CD4-positive, alpha-beta memory T cell (primary cell): Measurements from ENCODE around the gene MARCHF5. TPM values are rescaled to one million over a fixed set of nuclear protein-coding genes. Genes with fewer than 3 reads are reported as not detected.
A peak's percentile ranks its signal among the peaks of the same experiment; 100 is the strongest.

Experiments used
- CTCF ChIA-PET: fragments of 350-600 bp; sonication (Branson Sonifier 250); formaldehyde crosslinking; loops from one replicate; lab custom pipeline; 2021; ENCODE audit warnings: inconsistent platforms; ENCODE audit not compliant: partially characterized antibody; lab: Charles Lee
- POLR2A ChIA-PET: fragments of 350-600 bp; sonication (Branson Sonifier 250); formaldehyde crosslinking; loops from one replicate; lab custom pipeline; 2021; ENCODE audit not compliant: partially characterized antibody; lab: Charles Lee
- DNase-seq, 5 donors: peaks; one replicate each; pipeline versions ENCODE4 v3.0.0 to v3.0.0-alpha.2; 2020 to 2022; ENCODE audit warnings: mixed read lengths in 1 of 5
- H3K27ac ChIP-seq: one replicate; pipeline ENCODE4 v1.7.0; 2013; ENCODE audit warnings: low read depth, low read length
- H3K27me3 ChIP-seq: 2 replicates; pipeline ENCODE4 v1.7.0; 2013; ENCODE audit warnings: mild to moderate bottlenecking, low read length, moderate library complexity; ENCODE audit not compliant: insufficient read depth
- H3K36me3 ChIP-seq: 2 replicates; pipeline ENCODE4 v1.7.0; 2013; ENCODE audit warnings: mild to moderate bottlenecking, low read length, moderate library complexity; ENCODE audit not compliant: insufficient read depth
- H3K4me1 ChIP-seq: 2 replicates; pipeline ENCODE4 v1.7.0; 2013; ENCODE audit warnings: mild to moderate bottlenecking, low read length, moderate library complexity; ENCODE audit not compliant: insufficient read depth
- H3K4me3 ChIP-seq, 2 donors: one replicate each; pipeline ENCODE4 v1.7.0; 2013; ENCODE audit warnings: low read length in 2 of 2, mild to moderate bottlenecking in 1 of 2
- H3K9me3 ChIP-seq, 2 donors: one replicate each; pipeline ENCODE4 v1.7.0; 2013; ENCODE audit warnings: low read length in 2 of 2, control low read depth in 1 of 2; ENCODE audit not compliant: control insufficient read depth in 1 of 2
- H3K27ac Mint-ChIP-seq, 7 donors: one replicate each; pipeline ENCODE4 v1.8.0; 2020 to 2021; ENCODE audit warnings: mixed read lengths in 7 of 7, mild to moderate bottlenecking in 6 of 7, inconsistent platforms in 3 of 7, moderate library complexity in 3 of 7
- H3K27me3 Mint-ChIP-seq, 2 donors: one replicate each; pipeline ENCODE4 v1.8.0; 2020 to 2021; ENCODE audit warnings: mixed read lengths in 2 of 2
- H3K36me3 Mint-ChIP-seq, 2 donors: one replicate each; pipeline ENCODE4 v1.8.0; 2020 to 2021; ENCODE audit warnings: mixed read lengths in 2 of 2, inconsistent platforms in 1 of 2, mild to moderate bottlenecking in 1 of 2
- H3K4me1 Mint-ChIP-seq, 4 donors: one replicate each; pipeline ENCODE4 v1.8.0; 2020 to 2021; ENCODE audit warnings: mixed read lengths in 4 of 4, mild to moderate bottlenecking in 1 of 4
- H3K4me3 Mint-ChIP-seq, 8 donors: one replicate each; pipeline ENCODE4 v1.8.0; 2020 to 2021; ENCODE audit warnings: mixed read lengths in 8 of 8, mild to moderate bottlenecking in 7 of 8, moderate library complexity in 6 of 8, inconsistent platforms in 3 of 8
- H3K9me3 Mint-ChIP-seq, 8 donors: one replicate each; pipeline ENCODE4 v1.8.0; 2020 to 2021; ENCODE audit warnings: mixed read lengths in 8 of 8, mild to moderate bottlenecking in 5 of 8, inconsistent platforms in 3 of 8, moderate library complexity in 1 of 8
- intact Hi-C: fragments of 100-400 bp; cut with micrococcal nuclease; formaldehyde crosslinking; loops from one replicate; pipeline ENCODE4 v1.15.1; 2023
- polyA plus RNA-seq, 2 donors: library from polyadenylated mRNA; unstranded; fragments of 300-500 nt; fragmentation: Illumina TruSeq; gene quantifications; one replicate each; pipeline ENCODE4 v1.2.3, GENCODE V29; 2021
- total RNA-seq, 2 experiments: library from RNA; stranded (reverse); gene quantifications; one replicate each; pipeline ENCODE4 v1.2.3, GENCODE V29; 2021

MARCHF5 gene
- total and polyA plus RNA-seq, 4 experiments from 2014 or later = 26.7 to 40.8 (median 34.7) TPM

DNA sequence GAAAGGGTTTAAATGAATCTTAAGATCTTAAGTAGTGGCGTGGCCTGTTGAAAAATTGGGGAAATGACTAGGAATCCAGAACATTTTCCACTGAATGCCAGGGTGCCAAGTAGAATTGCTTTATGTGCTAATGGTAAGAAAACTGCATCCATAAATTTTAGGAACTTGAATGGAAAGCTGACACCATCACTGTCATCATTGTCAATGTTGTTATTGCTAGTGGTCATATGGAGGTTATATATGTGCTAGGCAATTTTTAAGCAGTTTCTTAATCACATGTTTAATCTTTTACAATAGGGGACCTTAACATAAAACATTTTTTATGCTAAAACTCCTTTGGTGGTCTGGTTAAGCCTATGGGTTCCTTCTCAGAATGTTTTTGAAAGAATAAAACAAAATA is 13.1 kb downstream of the MARCHF5 start:
- ChIA-PET POLR2A (no interaction called here), CTCF (interaction anchor here (1.1 to 1.7 kb wide), 5 partner anchors 9 to 229 kb away, joined by 3 to 7 read pairs (median 4); partner anchors contain the start of genes CPEB3 and MARCHF5)
- H3K27me3 ChIP-seq = no peaks in the 10 kb centered on the region
- no peak overlapping the region for H3K27ac Mint-ChIP-seq
- H3K36me3 ChIP-seq = no peaks in the 10 kb centered on the region
- H3K9me3 ChIP-seq = no peaks in the 10 kb centered on the region
- peaks cover 5 to 28% of the 10 kb centered on the region in 2 donors for H3K36me3 Mint-ChIP-seq
- H3K27me3 Mint-ChIP-seq = no peaks in the 10 kb centered on the region
- no peak overlapping the region for H3K4me3 Mint-ChIP-seq
- H3K4me1 Mint-ChIP-seq = peaks cover 32 to 68% (median 45%) of the 10 kb centered on the region in 4 donors
- intact Hi-C loops = no loop called here
- H3K4me3 ChIP-seq = no peak overlapping the region
- no peak overlapping the region for H3K27ac ChIP-seq
- H3K4me1 ChIP-seq = peaks cover 9% of the 10 kb centered on the region
- H3K9me3 Mint-ChIP-seq = peaks cover 0 to 2% (median 0%) of the 10 kb centered on the region in 8 donors
- no peak for DNase-seq

DNA sequence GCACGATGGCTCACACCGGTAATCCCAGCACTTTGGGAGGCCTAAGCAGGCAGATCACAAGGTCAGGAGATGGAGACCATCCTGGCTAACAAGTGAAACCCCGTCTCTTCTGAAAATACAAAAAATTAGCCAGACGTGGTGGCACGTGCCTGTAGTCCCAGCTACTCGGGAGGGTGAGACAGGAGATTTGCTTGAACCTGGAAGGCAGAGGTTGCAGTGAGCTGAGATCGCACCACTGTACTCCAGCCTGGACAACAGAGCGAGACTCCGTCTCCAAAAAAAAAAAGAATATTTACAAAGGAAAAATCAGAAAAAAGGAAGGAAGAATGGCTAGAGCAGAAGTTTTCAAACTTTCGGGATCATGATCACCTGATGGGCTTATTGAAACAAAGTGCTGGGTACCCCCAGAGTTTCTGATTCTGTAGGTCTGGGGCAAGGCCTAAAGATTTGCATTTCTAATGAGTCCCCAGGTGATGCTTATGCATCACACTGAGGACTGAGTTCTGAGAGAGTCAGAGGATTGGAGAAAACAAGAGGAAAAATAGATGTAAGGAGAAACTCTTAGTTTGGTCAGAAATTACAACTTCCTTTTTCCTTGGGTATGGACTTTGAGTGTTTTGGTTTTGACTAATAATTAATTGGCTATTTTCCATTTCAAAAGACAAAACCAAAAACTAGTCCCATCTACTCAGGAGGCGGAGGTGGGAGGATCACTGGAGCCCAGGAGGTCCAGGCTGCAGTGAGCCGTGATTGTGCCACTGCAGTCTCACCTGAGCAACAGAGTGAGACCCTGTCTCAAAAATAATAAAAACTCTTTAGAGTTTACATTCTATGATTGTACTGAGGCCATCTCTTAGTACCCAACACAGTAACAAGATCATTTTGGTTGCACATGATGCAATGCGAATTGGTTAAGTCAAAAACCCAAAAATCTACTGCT is 14.4 kb downstream of the MARCHF5 start:
- H3K4me1 Mint-ChIP-seq = peaks cover 28 to 60% (median 44%) of the 10 kb centered on the region in 4 donors
- Histone ChIP-seq H3K4me3 (no peak overlapping the region), H3K4me1 (peaks cover 8% of the 10 kb centered on the region), H3K36me3 (no peaks in the 10 kb centered on the region), H3K27me3 (no peaks in the 10 kb centered on the region), H3K9me3 (no peaks in the 10 kb centered on the region), H3K27ac (no peak overlapping the region)
- ChIA-PET POLR2A (no interaction called here), CTCF (interaction anchor here (1.3 to 1.5 kb wide), 2 partner anchors 14 to 61 kb away, joined by 3 to 7 read pairs; partner anchors contain the start of genes CPEB3 and MARCHF5)
- no peak overlapping the region for H3K27ac Mint-ChIP-seq
- intact Hi-C loops = no loop called here
- H3K4me3 Mint-ChIP-seq = no peak overlapping the region
- peaks cover 0 to 2% (median 0%) of the 10 kb centered on the region in 8 donors for H3K9me3 Mint-ChIP-seq
- peaks cover under 1 to 20% of the 10 kb centered on the region in 2 donors for H3K36me3 Mint-ChIP-seq
- no peak for DNase-seq
- H3K27me3 Mint-ChIP-seq = no peaks in the 10 kb centered on the region

DNA sequence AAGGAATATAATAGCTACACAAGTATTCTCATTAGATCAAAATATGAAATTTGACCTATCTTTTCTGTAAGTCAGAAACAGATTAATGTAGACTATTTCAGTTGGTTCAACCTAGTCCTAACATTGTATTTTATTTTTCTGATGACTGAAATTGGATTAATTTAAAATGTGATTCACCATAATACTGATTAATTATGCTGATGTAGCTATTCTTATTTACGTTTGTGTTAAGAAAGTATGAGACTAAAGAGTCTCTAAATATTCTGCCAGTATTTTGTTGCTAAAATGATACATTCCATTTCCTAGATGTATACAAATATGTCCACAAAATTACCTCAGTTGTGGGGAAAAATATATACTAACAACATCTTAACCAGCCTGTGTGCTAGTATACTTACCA is 18.3 kb downstream of the MARCHF5 start:
- H3K36me3 Mint-ChIP-seq = peaks cover 24 to 30% of the 10 kb centered on the region in 2 donors
- no peaks in the 10 kb centered on the region for H3K27me3 Mint-ChIP-seq
- peaks cover 0 to 2% (median 0%) of the 10 kb centered on the region in 8 donors for H3K9me3 Mint-ChIP-seq
- no peak overlapping the region for H3K27ac ChIP-seq
- H3K4me3 ChIP-seq = no peak overlapping the region
- H3K4me1 ChIP-seq = no peaks in the 10 kb centered on the region
- peaks cover 15 to 32% (median 21%) of the 10 kb centered on the region in 4 donors for H3K4me1 Mint-ChIP-seq
- H3K27me3 ChIP-seq = no peaks in the 10 kb centered on the region
- ChIA-PET CTCF (no interaction called here), POLR2A (no interaction called here)
- intact Hi-C loops = no loop called here
- no peak for DNase-seq
- no peaks in the 10 kb centered on the region for H3K36me3 ChIP-seq
- no peak overlapping the region for H3K27ac Mint-ChIP-seq
- no peaks in the 10 kb centered on the region for H3K9me3 ChIP-seq
- H3K4me3 Mint-ChIP-seq = no peak overlapping the region

DNA sequence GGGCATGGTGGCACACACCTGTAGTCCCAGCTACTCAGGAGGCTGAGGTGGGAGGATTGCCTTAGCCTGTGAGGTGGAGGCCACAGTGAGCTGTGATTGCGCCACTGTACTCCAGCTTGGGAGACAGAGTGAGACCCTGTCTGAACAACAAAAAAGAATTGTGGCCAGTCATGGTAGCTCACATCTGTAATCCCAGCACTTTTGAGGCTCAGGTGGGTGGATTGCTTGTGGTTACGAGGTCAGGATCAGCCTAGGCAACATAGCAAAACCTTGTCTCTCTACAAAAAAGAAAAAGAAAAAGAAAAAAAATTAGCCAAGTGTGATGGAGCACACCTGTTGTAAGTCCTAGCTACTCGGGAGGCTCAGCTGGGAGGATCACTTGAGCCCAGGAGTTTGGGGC is 22.8 kb downstream of the MARCHF5 start:
- POLR2A ChIA-PET = interaction anchor here (0.7 kb wide), 2 partner anchors 21 to 211 kb away, joined by 4 read pairs; no protein-coding TSS in a partner anchor
- no peaks in the 10 kb centered on the region for H3K36me3 ChIP-seq
- Mint-ChIP-seq H3K4me3 (no peak overlapping the region), H3K9me3 (peaks cover 0 to 2% (median 0%) of the 10 kb centered on the region in 8 donors), H3K27me3 (no peaks in the 10 kb centered on the region), H3K36me3 (peaks cover 45 to 46% of the 10 kb centered on the region in 2 donors), H3K4me1 (peaks cover 8 to 14% (median 13%) of the 10 kb centered on the region in 4 donors), H3K27ac (peak overlapping the region in 1 of 7 donors; percentile 46)
- intact Hi-C loops = no loop called here
- H3K4me1 ChIP-seq = no peaks in the 10 kb centered on the region
- no peak overlapping the region for H3K27ac ChIP-seq
- no peaks in the 10 kb centered on the region for H3K27me3 ChIP-seq
- H3K4me3 ChIP-seq = no peak overlapping the region
- DNase-seq = no peak
- no peaks in the 10 kb centered on the region for H3K9me3 ChIP-seq
- CTCF ChIA-PET = interaction anchor here (1.4 kb wide), 1 partner anchor 23 kb away, joined by 4 read pairs; the partner anchor contains the start of genes CPEB3 and MARCHF5

DNA sequence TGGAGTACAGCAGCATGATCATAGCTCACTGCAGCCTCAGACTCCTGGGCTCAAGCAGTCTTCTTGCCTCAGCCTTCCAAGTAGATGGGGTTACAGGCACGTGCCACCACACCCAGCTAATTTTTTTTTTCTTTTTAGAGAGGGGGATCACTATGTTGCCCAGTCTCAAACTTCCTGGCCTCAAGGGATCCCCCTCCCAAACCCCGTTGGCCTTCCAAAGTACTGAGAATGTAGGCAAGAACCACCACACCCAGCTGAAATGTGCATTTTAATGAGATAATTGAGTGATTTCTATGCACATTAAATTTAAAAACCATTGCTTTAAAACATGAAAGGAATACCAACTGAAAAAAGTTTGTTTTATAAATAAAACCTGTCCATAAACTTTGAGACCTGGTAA is 25.6 kb downstream of the MARCHF5 start:
- no peaks in the 10 kb centered on the region for H3K36me3 ChIP-seq
- H3K9me3 ChIP-seq = no peaks in the 10 kb centered on the region
- no peak overlapping the region for H3K4me3 Mint-ChIP-seq
- no peaks in the 10 kb centered on the region for H3K9me3 Mint-ChIP-seq
- H3K27me3 ChIP-seq = no peaks in the 10 kb centered on the region
- no peak overlapping the region for H3K4me3 ChIP-seq
- H3K27me3 Mint-ChIP-seq = no peaks in the 10 kb centered on the region
- no peaks in the 10 kb centered on the region for H3K4me1 ChIP-seq
- peaks cover 43 to 49% of the 10 kb centered on the region in 2 donors for H3K36me3 Mint-ChIP-seq
- H3K27ac ChIP-seq = no peak overlapping the region
- peaks cover 5 to 15% (median 11%) of the 10 kb centered on the region in 4 donors for H3K4me1 Mint-ChIP-seq
- no peak for DNase-seq
- intact Hi-C loops = no loop called here
- ChIA-PET POLR2A (no interaction called here), CTCF (no interaction called here)
- H3K27ac Mint-ChIP-seq = peak overlapping the region in 2 of 7 donors; percentile 36 to 47

DNA sequence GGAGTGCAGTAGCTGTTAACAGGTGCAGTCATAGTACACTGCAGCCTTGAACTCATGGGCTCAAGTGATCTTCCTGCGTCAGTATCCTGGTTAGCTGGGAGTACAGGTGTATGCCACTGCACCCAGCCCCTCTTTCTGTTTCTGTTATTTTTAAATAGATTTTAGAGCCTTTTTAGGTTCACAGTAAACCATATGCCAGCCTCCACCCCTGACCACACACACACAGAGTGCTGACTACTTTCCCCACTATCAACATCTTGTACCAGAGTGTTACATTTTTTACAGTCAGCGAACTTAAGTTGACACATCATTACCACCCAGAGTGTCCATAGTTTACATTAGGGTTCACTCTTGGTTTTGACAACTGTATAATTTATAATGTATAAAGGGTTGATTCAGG is 32.1 kb downstream of the MARCHF5 start:
- peaks cover 14 to 36% (median 25%) of the 10 kb centered on the region in 4 donors for H3K4me1 Mint-ChIP-seq

More for the DNA sequence above, 32.1 kb downstream of the MARCHF5 start:
- Mint-ChIP-seq H3K27me3 (no peaks in the 10 kb centered on the region), H3K9me3 (peaks cover 0 to 1% (median 0%) of the 10 kb centered on the region in 8 donors), H3K27ac (no peak overlapping the region), H3K36me3 (peaks cover 30 to 42% of the 10 kb centered on the region in 2 donors), H3K4me3 (peak overlapping the region in 1 of 8 donors; percentile 36)
- CTCF ChIA-PET = interaction anchor here (1.0 kb wide), 1 partner anchor 8 kb away, joined by 5 read pairs; no protein-coding TSS in a partner anchor
- no peaks in the 10 kb centered on the region for H3K27me3 ChIP-seq
- H3K4me3 ChIP-seq = no peak overlapping the region
- POLR2A ChIA-PET = interaction anchor here (1.7 kb wide), 1 partner anchor 32 kb away, joined by 5 read pairs; the partner anchor contains the start of genes CPEB3 and MARCHF5
- intact Hi-C loops = no loop called here
- H3K4me1 ChIP-seq = no peaks in the 10 kb centered on the region
- no peak overlapping the region for H3K27ac ChIP-seq
- no peaks in the 10 kb centered on the region for H3K9me3 ChIP-seq
- DNase-seq = no peak
- H3K36me3 ChIP-seq = no peaks in the 10 kb centered on the region
